ENCODE measurements around the gene ZBTB7C. TPM values are rescaled to one million over a fixed set of nuclear protein-coding genes. Genes with fewer than 3 reads are reported as not detected.

The ZBTB7C gene
- total RNA-seq, 1 donor from 2014 or later: 7.4 TPM

GRCh38 chr18:48244530-48244929, 164.7 kb downstream of the ZBTB7C start:
- H3K4me3 Mint-ChIP-seq: no peak overlapping the region
- no peak for TF ChIP-seq CTCF (IDR thresholded peaks at IDR 0.05; ENCODE audit: unreplicated experiment)
- H3K36me3 Mint-ChIP-seq: peaks cover 3% of the 10 kb centered on the region
- peaks cover 29% of the 10 kb centered on the region for H3K9me3 Mint-ChIP-seq
- H3K4me1 Mint-ChIP-seq: no peaks in the 10 kb centered on the region
- no peak overlapping the region for H3K27ac Mint-ChIP-seq
- H3K27me3 Mint-ChIP-seq (ENCODE audit: low read depth): peaks cover 46% of the 10 kb centered on the region
- no peak for DNase-seq (ENCODE audit: low spot score in 2 of 2, unreplicated experiment in 2 of 2)

- Mint-ChIP-seq H3K36me3 (peaks cover 3% of the 10 kb centered on the region), H3K27ac (peak overlapping the region; percentile 43), H3K4me3 (no peak overlapping the region), H3K9me3 (peaks cover 48% of the 10 kb centered on the region), H3K4me1 (peaks cover 7% of the 10 kb centered on the region), H3K27me3 (ENCODE audit: low read depth) (peaks cover 60% of the 10 kb centered on the region)
- no peak for TF ChIP-seq CTCF (IDR thresholded peaks at IDR 0.05; ENCODE audit: unreplicated experiment)
- no peak for DNase-seq (ENCODE audit: low spot score in 2 of 2, unreplicated experiment in 2 of 2)
Observed at GRCh38 chr18:48238636-48239035, 170.5 kb downstream of the ZBTB7C start.

- Mint-ChIP-seq H3K27ac (peak overlapping the region; percentile 43), H3K4me3 (no peak overlapping the region), H3K4me1 (peaks cover 7% of the 10 kb centered on the region), H3K27me3 (ENCODE audit: low read depth) (peaks cover 60% of the 10 kb centered on the region), H3K9me3 (peaks cover 44% of the 10 kb centered on the region), H3K36me3 (peaks cover 3% of the 10 kb centered on the region)
- DNase-seq (ENCODE audit: low spot score in 2 of 2, unreplicated experiment in 2 of 2): no peak
- TF ChIP-seq CTCF (IDR thresholded peaks at IDR 0.05; ENCODE audit: unreplicated experiment): no peak
Observed at GRCh38 chr18:48238206-48238605, 171.0 kb downstream of the ZBTB7C start.

GRCh38 chr18:48236822-48237221, 172.4 kb downstream of the ZBTB7C start:
- DNase-seq (ENCODE audit: low spot score in 2 of 2, unreplicated experiment in 2 of 2): no peak
- H3K9me3 Mint-ChIP-seq: peaks cover 38% of the 10 kb centered on the region
- H3K36me3 Mint-ChIP-seq: peaks cover 3% of the 10 kb centered on the region
- TF ChIP-seq CTCF (IDR thresholded peaks at IDR 0.05; ENCODE audit: unreplicated experiment): no peak
- no peak overlapping the region for H3K27ac Mint-ChIP-seq
- H3K27me3 Mint-ChIP-seq (ENCODE audit: low read depth): peaks cover 60% of the 10 kb centered on the region
- H3K4me1 Mint-ChIP-seq: peaks cover 7% of the 10 kb centered on the region
- H3K4me3 Mint-ChIP-seq: no peak overlapping the region

- H3K4me1 Mint-ChIP-seq: peaks cover 26% of the 10 kb centered on the region
- TF ChIP-seq CTCF (IDR thresholded peaks at IDR 0.05; ENCODE audit: unreplicated experiment): peak; percentile 50
- H3K9me3 Mint-ChIP-seq: peaks cover under 1% of the 10 kb centered on the region
- no peak overlapping the region for H3K27ac Mint-ChIP-seq
- DNase-seq (ENCODE audit: low spot score in 2 of 2, unreplicated experiment in 2 of 2): peak in 1 of 2 experiments; percentile 63
- H3K4me3 Mint-ChIP-seq: no peak overlapping the region
- no peaks in the 10 kb centered on the region for H3K36me3 Mint-ChIP-seq
- peaks cover 66% of the 10 kb centered on the region for H3K27me3 Mint-ChIP-seq (ENCODE audit: low read depth)
Observed at GRCh38 chr18:48230467-48231113, 178.6 kb downstream of the ZBTB7C start.

Measured in mesothelial cell of epicardium (in vitro differentiated cells).